Esophagus squamous epithelium (tissue), 4 donors: ENCODE data around the gene COL6A5.

ENCODE experiments used
- POLR2A ChIP-seq, 4 donors: fragments of 450-650 bp; IDR thresholded peaks; one replicate each; pipeline ENCODE4 v1.6.1; 2017; ENCODE audit warnings: antibody characterized with exemption in 4 of 4, mild to moderate bottlenecking in 4 of 4, moderate library complexity in 3 of 4
- TF ChIP-seq, protein P1 (sequence below), 6 experiments: fragments of 450-650 bp in 4 of 6; fragments of 200-600 bp in 2 of 6; sonication (generic) in 2 of 6; IDR thresholded peaks; one replicate each; pipeline ENCODE4 v1.5.1; 2016 to 2019; ENCODE audit warnings: antibody characterized with exemption in 6 of 6, mild to moderate bottlenecking in 4 of 6, moderate library complexity in 4 of 6

DNA sequence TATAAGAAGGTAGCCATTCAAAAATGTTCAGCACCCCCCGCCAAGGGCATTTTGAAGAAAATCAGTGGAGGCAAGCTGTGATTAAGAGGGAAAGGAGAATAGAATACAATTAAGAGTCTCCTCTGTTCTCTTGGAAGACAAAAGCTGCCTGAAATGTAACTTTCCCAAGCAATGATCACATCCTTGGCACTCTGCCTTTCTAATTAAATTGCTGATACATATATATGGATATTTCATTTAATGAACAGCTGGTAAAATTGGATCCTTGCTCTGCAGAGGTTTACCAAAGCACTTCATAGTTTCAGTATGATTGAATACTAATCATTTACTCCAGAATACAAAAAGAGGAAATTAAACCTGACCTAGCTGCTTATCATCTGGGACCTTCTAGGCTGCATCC lies 182.0 kb downstream of the COL6A5 start:
- TF ChIP-seq, protein P1, sequence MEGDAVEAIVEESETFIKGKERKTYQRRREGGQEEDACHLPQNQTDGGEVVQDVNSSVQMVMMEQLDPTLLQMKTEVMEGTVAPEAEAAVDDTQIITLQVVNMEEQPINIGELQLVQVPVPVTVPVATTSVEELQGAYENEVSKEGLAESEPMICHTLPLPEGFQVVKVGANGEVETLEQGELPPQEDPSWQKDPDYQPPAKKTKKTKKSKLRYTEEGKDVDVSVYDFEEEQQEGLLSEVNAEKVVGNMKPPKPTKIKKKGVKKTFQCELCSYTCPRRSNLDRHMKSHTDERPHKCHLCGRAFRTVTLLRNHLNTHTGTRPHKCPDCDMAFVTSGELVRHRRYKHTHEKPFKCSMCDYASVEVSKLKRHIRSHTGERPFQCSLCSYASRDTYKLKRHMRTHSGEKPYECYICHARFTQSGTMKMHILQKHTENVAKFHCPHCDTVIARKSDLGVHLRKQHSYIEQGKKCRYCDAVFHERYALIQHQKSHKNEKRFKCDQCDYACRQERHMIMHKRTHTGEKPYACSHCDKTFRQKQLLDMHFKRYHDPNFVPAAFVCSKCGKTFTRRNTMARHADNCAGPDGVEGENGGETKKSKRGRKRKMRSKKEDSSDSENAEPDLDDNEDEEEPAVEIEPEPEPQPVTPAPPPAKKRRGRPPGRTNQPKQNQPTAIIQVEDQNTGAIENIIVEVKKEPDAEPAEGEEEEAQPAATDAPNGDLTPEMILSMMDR (IDR thresholded peaks at IDR 0.05) = no peak
- TF ChIP-seq POLR2A (IDR thresholded peaks at IDR 0.05) = no peak
